K562 treated with DMSO at 1 percent for 4 hours (cell line): ENCODE results near the gene BBIP1. TPM values are rescaled to one million over a fixed set of nuclear protein-coding genes. Genes with fewer than 3 reads are reported as not detected.

ENCODE experiments used
- total RNA-seq: library from RNA; unstranded; fragments of 300-600 nt; gene quantifications from 2 replicates; pipeline ENCODE4 v1.2.3, GENCODE V29; 2022; ENCODE audit not compliant: insufficient read depth

BBIP1 gene
- 8.5 and 14.0 TPM in 2 replicates for total RNA-seq

GRCh38 chr10:110918643-110919348 is at the start of gene BBIP1:
Gene BBIP1 (minus strand): TSS chr10:110919180. CDS start chr10:110918157, 1,023 bp downstream.

GRCh38 chr10:110919349-110919931 is 460 bp upstream of the BBIP1 start, which contains the start of gene SHOC2:
Gene SHOC2 (plus strand): TSS chr10:110919604. CDS start chr10:110964359, 44,755 bp downstream.

GRCh38 chr10:110871298-110872084 is 47.5 kb downstream of the BBIP1 start, which contains the start of gene PDCD4:
Gene PDCD4 (plus strand): TSS chr10:110871928. CDS start chr10:110876028, 4,100 bp downstream.

Other genes with a start within 250 kb of the BBIP1 start
- 30.6 and 36.8 TPM in 2 replicates for gene PDCD4, start 47.3 kb downstream of the BBIP1 start, total RNA-seq
- 5.7 and 10.2 TPM in 2 replicates for gene SHOC2, start 424 bp upstream of the BBIP1 start, total RNA-seq
- gene ADRA2A, start 157.8 kb upstream of the BBIP1 start, total RNA-seq = not detected in 2 replicates